Measurements from ENCODE around the gene LRP8. TPM values are rescaled to one million over a fixed set of nuclear protein-coding genes. Genes with fewer than 3 reads are reported as not detected.

Gene LRP8
- 10.7 and 35.2 TPM in 2 replicates for total RNA-seq

DNA sequence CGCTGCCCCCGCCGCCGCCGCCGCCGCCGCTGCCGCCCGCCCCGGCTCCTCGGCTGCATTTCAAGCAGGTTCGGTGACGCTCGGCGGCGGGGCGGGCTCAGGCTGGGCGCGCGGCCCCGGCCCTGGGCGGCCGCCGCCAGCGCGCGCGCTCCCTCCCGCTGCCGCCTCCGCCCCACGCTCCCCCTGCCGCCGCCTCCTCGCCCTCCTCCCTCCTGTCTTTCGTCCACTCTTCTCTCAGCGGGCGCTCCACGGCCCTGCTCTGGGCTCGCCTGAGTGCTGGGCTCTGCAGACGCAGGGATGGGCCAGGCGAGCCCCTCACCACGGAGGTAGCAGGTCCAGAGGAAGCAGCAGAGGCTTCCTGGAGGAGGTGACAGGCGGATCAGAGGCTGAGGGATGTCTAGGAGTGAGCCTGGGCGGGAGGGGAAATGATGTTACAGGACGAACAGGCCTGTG lies at the start of gene LRP8:
LRP8 (minus strand) TSS at position 62 of the 453 bp plus-strand sequence. CDS start 158 bp downstream, outside the sequence.

DNA sequence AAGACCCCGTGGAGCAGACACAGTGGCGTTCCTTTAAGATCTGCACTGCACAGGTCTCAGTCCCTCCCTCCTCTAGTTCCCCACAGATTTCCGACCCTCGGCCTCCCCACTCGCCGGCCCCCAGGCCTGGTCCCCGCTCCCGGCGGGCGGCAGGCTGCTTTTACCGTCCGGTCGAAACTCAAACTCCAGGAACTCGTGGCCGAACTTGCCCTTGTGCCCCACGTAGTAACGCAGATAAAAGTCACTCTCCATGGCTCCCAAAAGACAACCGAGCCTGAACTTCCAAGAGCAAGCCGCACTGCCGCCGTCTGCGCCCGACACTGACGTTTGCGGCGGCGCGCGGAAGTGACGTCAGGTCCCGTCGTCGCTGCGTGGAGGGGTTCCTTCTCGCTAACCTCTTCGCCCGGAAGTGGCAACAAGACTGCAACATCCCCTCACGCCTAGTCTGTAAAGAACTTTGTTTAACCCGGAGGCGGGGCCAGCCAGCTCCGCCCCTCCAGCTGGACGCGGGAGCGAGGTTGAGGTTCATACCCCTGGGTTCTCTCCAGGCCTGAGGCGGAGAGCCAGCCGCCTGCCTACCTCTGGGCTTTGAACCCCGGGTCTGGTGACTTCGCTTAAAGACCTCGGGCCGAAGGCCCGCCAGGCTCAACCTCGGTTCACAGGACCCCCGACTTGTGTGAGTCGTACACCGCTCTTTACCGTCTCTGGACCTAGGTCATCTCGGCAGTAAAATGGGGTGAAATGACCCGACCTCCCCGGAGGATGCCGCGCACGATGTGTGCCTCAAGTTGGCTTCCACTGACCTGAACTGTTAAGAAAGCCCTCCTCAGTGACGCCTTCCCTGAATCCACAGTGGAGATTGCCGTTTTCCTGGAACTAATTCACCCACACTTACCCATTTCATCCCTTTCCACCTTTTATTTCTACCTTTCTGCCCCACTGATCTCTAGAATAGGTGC lies 89.4 kb downstream of the LRP8 start, which contains the start of gene MAGOH:
MAGOH (minus strand) TSS at position 322 of the 959 bp plus-strand sequence; CDS start at position 252, 70 bp downstream.

DNA sequence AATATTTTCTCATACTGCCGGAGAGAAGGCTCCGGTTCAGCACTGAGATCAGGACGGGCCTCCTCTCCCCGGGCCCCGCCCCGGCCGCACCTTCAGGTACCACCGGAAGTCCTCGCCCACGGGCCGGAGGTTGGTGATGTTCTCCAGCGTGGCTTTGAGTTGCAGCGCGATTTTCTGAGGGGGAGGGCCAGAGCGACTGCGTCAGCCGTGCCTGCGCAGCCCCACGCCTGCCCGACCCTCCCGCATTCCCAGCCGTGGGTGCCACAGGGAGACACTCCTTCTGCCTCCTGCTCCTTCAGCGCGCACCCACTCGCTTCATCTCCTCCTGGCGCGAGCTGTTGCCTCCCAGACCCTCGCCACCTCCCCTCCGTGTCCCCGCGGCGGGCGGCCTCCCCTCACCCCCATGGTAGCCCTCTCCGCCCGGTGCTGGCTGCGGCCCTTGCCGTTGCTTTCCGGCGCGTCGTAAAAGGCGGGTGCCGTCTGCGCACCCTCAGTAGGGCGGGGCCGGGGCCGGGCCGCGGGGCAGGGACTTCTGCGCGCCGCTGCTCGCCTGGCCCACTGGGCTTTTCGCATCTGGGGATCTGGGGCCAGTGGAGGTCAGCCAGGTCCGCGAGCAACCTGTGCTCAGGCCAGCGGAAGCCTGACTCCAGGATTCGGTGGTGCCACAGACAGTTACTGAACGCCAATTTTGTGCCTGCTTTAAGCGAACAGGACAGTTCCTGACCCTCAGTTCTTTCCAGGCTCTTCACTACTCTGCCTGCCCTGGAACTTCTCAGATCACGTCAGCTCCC lies 107.5 kb downstream of the LRP8 start, which contains the start of gene CZIB:
CZIB (minus strand) TSS at position 464 of the 791 bp plus-strand sequence; CDS start at position 405, 59 bp downstream.

DNA sequence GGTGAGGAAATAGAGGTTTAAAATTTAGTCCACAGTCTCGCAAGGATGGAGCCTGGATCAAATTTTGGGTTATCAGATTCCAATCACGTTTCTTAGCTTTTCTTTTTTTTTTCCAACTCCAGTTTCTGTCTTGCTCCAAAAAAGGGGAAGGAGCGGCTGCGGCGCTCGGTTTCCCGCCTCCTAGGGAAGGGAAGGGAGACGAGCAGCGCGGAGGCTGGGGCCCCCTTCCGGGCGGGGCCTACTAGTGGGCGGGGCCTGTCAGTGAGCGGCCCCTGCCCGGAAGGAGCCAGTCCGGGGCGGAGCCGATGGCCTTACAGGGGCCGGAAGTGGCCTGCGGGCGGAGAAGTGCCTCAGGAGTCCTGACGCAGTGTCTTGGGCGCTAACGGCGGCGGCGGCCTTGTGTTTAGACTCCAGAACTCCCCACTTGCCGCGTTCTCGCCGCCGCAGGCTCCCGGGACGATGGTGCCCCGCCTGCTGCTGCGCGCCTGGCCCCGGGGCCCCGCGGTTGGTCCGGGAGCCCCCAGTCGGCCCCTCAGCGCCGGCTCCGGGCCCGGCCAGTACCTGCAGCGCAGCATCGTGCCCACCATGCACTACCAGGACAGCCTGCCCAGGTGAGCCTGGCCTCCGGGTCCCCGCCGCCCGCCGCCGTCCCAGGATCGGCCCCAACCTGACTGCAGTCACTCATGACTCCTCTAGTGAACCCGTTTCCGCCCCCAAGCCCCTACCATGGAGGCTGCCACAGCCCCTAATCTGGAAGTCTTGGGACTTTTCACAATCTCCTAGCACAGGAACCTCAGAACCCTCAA lies 131.2 kb downstream of the LRP8 start, which contains the start of gene CPT2:
CPT2 (plus strand) TSS at position 340 of the 806 bp plus-strand sequence; CDS start at position 460, 120 bp downstream.

Other genes starting within 250 kb of the LRP8 start
- gene SLC1A7, start 185.4 kb downstream of the LRP8 start, total RNA-seq, result not detected in 2 replicates
- gene CPT2, start 131.2 kb downstream of the LRP8 start, total RNA-seq, result 10.0 and 11.0 TPM in 2 replicates
- gene CZIB, start 107.4 kb downstream of the LRP8 start, total RNA-seq, result 40.0 and 52.9 TPM in 2 replicates
- gene MAGOH, start 89.6 kb downstream of the LRP8 start, total RNA-seq, result 25.5 and 28.1 TPM in 2 replicates
- gene DMRTB1, start 131.3 kb upstream of the LRP8 start, total RNA-seq, result not detected in 2 replicates